Stimulated activated naive CD4-positive, alpha-beta T cell (primary cell): ENCODE measurements around the gene C1orf185.
"Not testable (repeated sequence)": the region's sequence is repeated elsewhere in the genome, so short reads cannot be mapped to it uniquely, and the experiment has no call there.

Source experiments
- DNase-seq, 6 experiments: peaks; one replicate each; lab custom pipeline; 2025; lab: John Stamatoyannopoulos, UW

The C1orf185 gene

GRCh38 chr1:51137696-51138095 lies 35.7 kb downstream of the C1orf185 start:
- DNase-seq = not testable (repeated sequence)

- DNase-seq = no peak
These were observed 37.4 kb downstream of the C1orf185 start for GRCh38 chr1:51139474-51139873.

DNA sequence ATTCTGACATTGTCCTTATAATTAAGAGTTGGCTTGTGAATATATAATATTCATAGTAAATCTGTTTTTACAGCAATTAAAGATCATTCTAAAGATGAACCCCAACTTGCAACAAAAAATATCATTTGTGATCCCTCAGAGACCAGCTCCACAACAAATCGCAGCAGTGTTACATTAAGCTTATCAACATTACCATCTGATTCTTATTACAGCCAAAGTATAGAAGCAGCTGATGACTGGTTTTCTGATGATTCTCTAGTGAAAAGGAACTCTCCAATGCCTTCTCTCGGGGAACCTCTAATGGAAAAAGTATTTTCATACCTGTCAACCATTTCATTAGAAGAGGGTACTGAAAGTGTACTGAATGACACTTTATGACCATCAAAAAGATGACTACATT lies 45.4 kb downstream of the C1orf185 start:
- no peak for DNase-seq

DNA sequence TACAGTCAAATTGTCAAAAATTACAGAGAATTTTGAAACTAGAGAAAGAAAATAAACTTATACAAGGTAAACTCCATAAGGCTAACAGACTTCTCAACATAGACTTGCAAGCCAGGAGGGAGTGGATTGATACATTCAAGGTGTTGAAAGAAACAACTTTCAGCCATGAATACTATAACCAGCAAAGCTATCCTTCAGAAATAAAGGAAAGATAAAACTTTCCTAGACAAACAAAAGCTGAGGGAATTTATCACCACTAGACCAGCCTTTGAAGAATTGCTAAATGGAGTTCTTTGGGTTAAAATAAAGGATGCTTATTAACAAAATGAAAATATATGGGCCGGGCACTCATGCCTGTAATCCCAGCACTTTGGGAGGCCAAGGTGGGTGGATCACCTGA lies 52.7 kb downstream of the C1orf185 start:
- DNase-seq = no peak

DNA sequence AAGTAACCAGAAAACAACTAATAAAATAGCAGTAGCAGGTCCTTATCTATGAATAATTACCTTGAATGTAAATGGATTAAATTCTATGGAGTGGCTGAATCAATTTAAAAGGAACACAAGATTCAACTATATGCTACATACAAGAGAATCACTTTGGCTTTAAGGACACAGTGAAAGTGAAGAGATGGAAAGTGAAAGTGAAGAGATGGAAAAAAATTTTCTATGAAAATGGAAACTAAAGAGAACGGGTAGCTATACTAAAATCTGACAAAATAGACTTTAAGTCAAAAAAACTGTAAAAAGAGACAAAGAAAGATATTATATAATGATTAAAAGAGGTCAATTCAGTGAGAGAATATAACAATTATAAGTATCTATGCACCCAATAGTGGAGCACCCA lies 54.7 kb downstream of the C1orf185 start:
- DNase-seq = no peak

DNA sequence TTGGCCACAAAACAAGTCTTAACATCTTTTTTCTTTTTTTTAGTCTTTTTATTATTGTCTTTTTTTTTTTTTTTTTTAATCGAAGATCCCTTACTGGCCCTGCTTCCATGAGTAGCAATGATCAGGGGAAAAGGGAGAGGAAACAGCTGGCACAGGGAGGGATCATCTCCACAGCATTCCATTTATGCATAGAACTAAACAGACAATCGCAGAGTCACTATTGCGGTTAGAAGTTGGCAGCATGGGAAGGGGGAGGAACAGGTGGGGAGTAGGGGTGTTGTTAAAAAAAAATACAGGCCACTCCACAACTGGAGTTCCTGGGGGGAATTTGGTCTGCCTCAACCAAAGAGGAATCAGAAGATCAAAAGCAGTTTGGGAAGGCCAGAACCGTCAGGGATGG lies 55.4 kb downstream of the C1orf185 start:
- DNase-seq = no peak

- DNase-seq = no peak
These were observed 56.2 kb downstream of the C1orf185 start for GRCh38 chr1:51158263-51158662.

- not testable (repeated sequence) for DNase-seq
These were observed 60.5 kb downstream of the C1orf185 start for GRCh38 chr1:51162560-51162959.

DNA sequence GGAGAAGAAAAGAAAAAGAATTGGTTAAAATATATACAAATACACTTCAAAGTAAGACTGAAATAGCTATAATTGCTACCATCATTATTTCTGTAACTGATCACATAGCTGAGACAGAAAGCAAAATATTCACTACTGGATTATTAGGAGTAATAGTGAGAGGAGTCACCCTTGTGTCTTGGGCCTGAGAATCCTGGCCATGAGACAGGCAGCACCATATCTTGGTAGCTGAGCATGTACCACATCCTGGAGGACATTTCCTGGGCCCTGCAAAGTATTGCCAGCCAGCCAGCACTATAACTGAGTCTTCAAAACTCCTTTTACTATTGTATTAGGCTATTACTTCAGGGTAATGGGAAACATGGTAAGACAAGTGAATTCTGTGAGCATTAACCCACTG lies 63.5 kb downstream of the C1orf185 start:
- DNase-seq = no peak

DNA sequence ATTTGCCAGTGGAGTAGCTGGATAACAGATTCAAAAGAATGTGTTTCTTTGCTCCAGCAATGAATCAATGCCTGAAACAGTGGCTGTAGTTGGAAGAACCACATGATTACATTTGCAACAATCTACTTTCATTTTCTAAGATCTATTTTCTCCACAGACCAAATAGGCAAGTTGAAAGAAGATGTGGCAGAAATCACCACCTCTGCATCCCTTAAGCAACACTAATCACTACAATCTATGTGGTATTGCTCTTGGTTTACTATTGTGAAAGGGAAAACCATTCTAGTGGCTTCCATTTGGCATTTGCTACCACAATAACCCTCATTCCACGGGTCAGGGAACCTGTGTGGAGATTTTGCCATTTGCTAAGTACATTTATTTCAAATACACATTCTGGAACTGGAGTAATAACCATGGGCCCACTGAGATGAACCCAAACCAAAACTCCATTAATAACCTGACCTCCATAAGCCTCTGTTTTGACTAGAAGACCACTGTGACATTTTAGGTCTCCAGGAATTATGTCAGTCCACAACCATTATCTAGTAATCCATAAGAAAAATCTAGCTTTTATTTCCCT lies 66.3 kb downstream of the C1orf185 start:
- DNase-seq = no peak

DNA sequence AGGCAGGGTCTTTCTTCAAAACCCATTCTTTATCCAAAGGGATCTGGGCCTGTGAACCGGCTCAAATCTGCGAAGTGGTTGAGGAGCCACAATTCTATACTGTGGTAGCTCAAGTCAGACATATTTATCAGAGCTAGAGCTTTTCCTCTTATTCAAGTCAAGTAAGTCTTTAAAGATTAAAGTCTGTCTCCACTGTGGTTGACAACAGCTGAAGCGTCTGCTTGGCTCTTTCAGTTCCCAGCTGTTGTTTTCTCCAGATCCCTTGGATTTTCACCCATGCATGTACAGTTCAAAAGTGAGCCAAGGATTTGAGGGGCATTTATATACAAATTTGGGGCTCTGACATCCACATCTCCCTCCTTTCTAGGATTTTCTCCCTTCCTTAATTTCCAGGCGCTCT lies 66.9 kb downstream of the C1orf185 start:
- no peak for DNase-seq

- no peak for DNase-seq
These were observed 68.3 kb downstream of the C1orf185 start for GRCh38 chr1:51170342-51170741.

DNA sequence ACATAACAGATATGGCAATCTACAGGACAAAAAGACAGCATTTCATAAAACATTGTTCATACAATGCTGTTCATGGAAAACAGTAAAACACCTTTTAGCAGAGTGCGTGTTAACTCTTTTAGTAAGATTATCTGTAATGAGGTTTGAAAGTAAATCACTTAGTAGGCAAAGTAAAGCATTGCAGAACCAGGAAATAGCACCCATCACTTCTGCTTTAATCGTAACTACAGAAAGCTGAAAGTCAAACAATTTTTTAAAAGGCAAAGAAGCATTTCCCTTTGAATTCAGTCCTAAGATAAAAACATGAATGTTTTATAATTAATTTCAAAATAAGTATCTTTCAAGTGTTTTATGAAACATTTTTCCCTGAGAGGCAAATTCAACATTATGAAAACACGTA lies 70.8 kb downstream of the C1orf185 start:
- DNase-seq = no peak

DNA sequence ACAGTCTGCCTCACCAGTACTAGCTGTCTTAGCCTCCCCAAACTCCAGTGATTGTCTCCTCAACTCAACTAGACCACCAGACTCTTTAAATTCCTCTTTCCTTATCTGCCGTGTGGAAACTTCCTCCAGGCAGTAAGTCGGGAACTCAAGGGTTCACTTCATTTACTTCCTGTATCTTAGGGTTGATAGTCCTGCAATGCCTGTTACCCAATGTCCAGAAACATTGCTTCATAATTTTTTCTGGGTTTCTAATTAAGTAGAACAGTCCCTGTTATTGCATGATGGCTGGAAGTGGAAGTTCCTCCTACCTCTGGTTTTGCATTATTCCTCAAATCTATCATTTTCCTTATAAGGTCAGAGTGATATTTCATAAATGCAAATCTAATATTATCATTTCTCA lies 73.2 kb downstream of the C1orf185 start:
- DNase-seq = no peak

- DNase-seq = not testable (repeated sequence)
These were observed 76.0 kb downstream of the C1orf185 start for GRCh38 chr1:51177988-51178387.

- no peak for DNase-seq
These were observed 86.2 kb downstream of the C1orf185 start for GRCh38 chr1:51188230-51188629.

DNA sequence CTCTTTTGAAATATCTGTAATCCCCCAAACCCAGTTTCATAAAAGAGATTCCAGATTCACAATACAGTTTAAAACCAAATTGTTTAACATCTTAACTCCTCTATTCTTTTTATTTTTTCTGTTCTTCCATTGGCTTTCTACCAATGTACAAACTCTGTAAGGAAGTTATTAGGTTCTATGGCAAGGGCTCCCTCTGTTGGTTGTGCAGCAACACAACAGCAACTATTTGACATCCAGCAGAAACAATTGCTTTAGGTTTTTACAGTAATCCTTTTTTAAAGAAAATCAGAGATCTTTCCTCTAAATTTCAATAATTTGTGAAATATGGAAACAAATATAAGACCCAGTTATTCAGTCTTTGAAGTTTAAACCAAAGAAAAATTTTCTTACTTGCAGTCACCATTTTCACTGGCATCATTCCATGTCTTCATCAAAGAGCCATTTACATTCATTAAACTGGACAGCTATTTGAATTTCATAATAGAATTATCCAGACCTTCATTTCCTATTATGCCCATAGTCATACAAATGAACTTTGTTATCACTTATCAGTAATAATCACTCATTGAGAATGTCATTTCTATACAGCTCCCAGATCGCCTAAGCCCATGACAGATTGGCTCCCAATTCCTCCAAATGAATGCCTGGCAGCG lies 87.5 kb downstream of the C1orf185 start:
- DNase-seq = peak in 5 of 6 experiments; percentile 0 to 53 (median 19)

GRCh38 chr1:51190961-51191360 lies 88.9 kb downstream of the C1orf185 start:
- no peak for DNase-seq

- peak in 5 of 6 experiments; percentile 3 to 39 (median 15) for DNase-seq
These were observed 90.3 kb downstream of the C1orf185 start for GRCh38 chr1:51192213-51192843.

GRCh38 chr1:51193564-51193963 lies 91.5 kb downstream of the C1orf185 start:
- DNase-seq = no peak
